Endothelial cell of hepatic sinusoid (primary cell): Measurements from ENCODE around the gene P3H3.

Experiments
- in situ Hi-C: cut with HindIII; loops from 2 replicates; pipeline ENCODE4 v1.10.0; 2017; ENCODE audit warnings: low sequenced_read_pairs

Gene P3H3

GRCh38 chr12:6827982-6828780, at the start of gene P3H3:
P3H3 (plus strand) TSS chr12:6828407; CDS start chr12:6828441, 34 bp downstream.
- in situ Hi-C loops = no loop called here

DNA sequence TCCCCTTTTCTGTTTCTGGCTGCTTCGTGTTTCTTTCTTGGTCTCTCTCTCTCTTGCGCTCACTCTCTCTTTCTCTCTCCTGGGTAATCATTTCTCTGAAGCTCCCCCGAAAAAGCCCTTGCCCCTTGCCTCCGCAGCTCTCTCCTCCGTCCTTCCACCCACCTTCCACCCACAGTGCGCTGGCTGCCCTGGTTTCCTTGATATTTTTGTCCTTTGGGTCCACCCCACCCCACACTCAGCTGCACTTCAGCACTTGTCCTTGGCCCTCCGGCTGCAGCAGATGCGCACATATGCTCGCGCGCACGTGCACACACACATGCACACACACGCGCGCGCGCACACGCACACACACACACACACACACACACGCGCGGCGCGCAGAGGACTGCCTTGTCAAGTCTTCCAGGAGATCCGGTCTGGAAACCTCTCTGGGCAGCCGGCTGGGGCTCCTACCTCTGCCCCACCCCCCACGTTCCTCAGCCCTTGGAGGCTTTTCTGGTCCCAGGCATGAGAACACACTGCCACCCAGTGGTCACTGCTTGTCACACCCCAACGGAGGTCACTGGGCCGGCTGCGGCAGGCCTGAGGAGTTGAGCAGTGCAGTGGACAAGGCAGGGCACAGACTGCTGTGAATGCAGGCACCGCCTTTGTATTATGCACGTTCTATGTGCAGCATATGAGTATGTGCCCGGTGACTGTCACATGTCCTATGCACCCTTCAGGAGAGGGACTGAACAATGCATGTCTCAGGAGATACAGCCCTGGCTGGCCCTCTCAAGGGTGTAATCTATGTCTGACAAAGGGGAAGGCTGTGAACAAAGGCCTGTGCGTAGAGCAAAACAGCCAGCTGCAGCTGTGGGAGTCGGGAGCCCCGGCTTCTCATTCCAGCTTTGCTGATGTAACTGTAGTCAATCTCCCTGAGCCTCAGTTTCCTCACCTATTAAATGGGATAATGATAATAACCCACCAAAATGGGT, 49.3 kb upstream of the P3H3 start:
- in situ Hi-C loops = no loop called here

DNA sequence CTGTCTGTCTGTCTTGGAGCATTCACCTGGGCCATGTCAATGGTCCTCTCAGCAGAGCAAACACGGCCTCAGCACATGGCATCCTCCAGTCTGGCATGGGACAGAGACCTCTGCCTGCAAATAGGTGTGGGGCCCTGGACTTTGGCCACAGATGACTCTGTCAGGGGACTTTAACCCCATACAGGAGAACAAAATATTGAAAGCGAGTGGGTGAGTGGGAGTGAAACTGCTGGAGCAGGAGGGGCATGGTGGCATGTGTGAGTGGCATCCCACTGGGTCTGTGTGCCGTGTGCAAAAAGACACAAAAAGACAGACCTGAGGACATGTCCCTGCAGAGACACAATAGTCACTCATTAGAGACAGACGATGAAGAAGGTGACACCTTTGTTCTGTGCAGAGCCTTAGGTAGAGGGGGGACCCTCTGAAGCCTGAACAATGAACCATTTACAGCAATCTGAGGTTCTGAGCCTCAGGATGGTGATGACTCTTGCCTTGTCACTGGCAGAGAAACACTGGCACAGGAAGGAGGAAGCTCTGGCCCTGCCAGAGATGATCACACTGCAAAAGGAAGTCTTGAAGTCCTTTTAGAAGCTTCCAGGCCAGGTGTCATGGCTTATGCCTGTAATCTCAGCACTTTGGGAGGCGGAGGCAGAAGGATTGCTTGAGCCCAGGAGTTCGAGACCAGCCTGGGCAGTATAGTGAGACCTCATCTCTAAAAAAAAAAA, 48.3 kb upstream of the P3H3 start:
- in situ Hi-C loops = no loop called here

GRCh38 chr12:6780573-6780972, 47.6 kb upstream of the P3H3 start:
- in situ Hi-C loops = no loop called here

DNA sequence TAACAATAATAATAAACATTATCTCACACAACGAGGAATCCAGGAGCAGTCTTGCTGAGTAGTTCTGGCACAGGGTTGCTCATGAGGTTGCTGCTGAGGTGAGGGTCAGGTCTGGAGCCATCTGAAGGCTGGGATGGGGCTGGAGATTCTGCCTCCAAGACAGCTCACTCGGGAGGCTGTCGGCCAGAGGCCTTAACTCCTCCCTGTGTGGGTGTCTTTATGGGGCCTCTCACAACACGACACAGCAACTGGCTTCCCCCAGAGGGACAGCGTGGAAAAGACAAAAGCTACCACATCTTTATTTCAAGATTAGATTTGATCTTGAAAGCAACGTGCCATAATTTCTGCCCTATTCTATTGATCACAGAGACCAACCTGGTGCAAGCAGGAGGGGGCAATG, 46.1 kb upstream of the P3H3 start:
- in situ Hi-C loops = no loop called here

DNA sequence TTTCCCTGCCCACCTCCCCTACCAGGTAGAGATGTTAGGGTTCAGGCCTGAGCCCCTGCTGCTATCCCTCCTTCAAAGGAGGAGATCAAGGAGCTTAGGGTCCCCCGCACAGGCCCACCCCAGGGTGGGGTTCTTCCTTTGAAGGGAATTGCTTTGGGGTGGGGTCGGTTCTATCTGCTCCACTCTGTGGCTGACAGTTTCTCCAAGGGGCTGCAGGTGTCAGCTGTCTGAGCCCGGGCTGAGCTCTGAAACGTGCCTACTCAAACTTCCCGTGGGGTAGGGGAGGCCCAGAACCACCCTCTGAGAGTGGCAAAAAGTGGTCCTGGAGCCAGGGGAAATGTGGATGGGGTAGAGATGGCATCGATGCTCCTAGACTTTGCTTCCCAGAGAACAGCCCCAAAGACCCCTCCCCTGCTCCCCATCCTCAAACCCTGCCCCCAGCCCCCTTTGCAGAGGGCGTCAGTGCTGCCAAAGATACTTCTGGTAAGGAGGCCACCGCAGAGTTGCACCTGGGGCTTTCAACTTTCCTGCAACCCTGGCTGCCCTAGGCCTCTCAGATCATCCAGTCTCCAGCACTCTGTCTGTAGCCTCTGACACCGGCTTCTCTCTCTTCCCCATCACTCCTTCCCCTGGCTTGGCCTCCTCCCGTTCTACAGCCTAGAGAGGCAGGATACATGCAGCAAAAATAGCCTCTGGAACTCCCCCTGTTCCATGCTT, 45.2 kb upstream of the P3H3 start:
- in situ Hi-C loops = no loop called here

- in situ Hi-C loops = no loop called here
These were observed 44.4 kb upstream of the P3H3 start for GRCh38 chr12:6783828-6784227.

DNA sequence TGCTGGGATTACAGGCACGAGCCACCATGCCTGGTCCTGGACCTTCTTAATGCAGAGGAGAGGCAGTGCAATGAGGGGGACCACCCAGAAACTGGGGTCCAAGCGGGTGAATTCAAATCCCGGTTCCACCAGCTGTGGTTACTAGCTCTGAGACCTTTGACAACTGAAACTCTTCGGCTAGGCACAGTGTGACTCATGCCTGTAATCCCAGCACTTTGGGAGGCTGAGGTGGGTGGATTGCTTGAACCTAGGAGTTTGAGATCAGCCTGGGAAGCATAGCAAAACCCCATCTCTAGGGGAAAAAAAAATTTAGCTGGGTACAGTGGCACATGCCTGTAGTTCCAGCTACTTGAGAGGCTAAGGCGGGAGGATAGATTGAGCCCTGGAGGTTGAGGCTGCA, 43.9 kb upstream of the P3H3 start:
- in situ Hi-C loops = no loop called here

DNA sequence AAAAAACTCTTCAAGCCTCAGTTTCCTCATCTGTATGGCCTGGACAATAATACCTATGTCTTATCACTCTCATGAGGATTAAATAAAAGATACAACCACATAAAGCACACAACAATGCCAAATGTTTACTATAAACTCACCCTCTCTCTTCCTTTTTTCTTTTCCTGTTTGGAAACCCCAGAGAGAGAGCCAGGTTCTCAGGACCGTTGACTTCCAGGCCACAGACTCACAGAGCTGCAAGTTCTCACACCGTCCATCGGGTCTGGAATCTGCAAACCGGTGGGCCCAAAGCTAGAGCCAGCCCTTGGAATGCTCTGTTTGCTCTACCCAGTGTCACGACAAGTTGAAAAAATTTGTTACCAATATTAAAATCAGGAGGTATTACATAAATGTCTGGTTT, 43.4 kb upstream of the P3H3 start:
- in situ Hi-C loops = no loop called here

GRCh38 chr12:6786416-6787094, 41.7 kb upstream of the P3H3 start:
- in situ Hi-C loops = no loop called here

GRCh38 chr12:6787309-6787708, 40.9 kb upstream of the P3H3 start:
- in situ Hi-C loops = no loop called here

DNA sequence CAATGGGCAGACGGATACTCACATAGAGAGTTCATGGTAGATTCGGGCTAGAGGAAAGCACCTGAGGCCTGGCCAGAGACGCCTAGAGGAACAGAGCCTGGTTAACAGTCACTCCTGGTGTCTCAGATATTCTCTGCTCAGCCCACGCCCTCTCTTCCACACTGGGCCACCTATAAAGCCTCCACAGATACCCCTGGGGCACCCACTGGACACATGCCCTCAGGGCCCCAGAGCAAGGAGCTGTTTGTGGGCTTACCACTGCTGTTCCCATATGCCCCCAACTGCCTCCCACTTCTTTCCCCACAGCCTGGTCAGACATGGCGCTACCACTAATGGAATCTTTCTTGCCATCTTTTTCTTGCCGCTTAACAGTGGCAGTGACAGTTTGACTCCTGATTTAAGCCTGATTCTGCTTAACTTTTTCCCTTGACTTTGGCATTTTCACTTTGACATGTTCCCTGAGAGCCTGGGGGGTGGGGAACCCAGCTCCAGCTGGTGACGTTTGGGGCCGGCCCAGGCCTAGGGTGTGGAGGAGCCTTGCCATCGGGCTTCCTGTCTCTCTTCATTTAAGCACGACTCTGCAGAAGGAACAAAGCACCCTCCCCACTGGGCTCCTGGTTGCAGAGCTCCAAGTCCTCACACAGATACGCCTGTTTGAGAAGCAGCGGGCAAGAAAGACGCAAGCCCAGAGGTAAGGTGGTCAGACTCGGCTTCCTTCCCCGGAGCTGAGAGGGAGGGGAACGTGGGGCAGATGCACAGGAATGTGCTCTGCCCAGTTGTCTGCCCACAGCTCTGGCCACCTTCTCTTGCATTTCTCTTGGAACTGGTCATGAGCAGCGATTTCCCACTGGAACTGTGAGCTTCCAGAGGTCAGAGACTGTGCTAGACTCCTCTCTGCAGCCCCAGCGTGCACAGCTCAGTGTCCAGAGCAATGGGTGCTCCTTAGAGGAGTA, 39.0 kb upstream of the P3H3 start, which contains the start of gene CD4:
Gene CD4 (plus strand): TSS at position 557 of the 953 bp plus-strand sequence. CDS start 10,611 bp downstream, outside the sequence.
- in situ Hi-C loops = no loop called here

DNA sequence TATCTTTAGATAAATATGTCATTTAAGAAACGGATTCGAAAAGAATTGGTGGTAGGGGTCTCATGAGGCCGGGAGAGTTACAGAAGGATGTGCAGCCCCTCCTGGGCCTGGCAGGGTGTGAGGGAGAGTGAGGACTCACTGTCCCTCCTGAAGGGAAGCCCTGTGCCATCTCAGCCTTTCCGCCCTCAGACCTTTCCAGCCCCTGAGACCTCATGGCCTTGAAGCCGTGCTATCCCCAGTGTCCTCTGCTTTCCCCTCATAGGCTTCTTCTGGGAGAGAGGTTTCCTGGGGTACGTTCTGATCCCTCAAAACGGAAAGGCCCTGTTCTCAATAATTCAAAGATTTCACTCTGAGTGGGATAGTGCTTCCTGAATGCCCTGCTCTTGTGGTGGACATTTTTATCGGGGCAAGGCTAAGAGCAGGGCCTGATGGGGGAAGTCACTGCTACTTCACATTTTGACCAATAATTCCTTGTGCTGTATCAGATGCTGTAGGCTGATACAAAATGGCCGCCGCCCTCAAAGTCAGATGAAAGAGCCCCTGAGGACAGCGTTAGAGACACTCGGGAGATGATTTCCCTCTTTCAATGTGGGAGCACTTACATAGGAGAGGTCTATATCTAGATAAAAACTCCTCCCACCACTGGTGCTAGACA, 37.6 kb upstream of the P3H3 start:
- in situ Hi-C loops = loop anchor here (5.0 kb wide), 1 partner anchor 123 kb away; no protein-coding TSS in a partner anchor

DNA sequence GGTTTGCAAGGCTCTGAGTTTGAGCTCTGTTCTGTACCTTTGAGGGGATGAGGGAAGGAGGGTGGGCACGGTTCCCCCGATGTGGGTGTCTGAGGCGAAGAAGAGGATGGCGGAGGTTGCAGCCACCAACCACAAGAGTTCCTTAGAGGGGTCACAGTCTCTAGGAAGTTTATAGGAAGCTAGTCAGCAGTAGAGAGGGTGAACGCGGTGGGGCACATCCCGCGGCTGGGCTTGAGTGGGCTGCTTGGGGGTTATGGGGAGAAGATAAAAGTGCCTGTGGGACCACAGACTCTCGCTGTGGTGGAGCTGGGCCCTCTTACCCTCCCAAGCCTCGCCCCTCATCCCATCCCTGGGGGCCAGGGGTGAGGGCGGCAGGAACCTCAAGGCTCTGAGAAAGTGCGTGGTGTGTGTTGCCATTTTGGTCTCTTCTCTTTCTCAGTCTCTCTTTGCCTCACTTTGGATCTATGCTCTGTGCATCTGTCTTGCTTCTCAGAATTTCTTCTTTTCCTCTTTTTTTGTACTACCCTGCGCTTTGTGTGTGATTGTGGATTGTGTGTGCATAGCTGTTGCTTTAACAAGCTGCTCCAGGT, 36.2 kb upstream of the P3H3 start:
- in situ Hi-C loops = loop anchor here (5.0 kb wide), 1 partner anchor 125 kb away; no protein-coding TSS in a partner anchor

DNA sequence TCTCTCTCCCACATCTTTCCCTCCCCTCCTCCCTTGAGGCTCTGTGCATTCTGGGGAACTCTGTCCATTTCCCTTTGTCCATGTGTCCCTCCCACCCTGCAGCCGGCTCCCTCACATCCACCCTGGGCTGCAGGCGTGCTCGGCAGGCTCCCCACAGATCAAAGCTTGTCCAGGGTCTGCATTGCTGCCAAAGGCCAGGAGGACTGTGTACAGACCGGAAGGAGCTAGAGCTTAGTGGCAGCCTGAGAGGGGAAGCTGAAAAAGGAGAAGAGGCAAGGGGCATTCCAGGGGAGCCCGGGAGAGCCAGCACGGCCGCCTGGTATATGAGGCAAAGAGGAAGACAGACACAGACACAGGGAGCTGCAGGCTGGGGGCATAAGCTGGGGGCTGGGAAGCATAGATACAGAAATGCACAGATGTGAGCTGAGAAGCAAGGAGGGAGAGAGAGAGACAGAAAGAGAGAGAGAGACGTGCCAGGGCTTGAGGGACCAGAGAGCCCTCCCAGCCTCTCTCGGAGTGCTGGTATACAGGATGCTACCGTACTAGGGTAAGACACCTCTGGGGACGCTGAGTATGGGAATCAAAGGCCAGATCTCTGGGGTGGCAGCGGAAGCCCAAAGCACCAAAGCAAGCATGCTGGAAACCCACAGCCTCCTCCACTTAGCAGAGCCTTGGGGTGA, 35.5 kb upstream of the P3H3 start:
- in situ Hi-C loops = loop anchor here (5.0 kb wide), 1 partner anchor 125 kb away; no protein-coding TSS in a partner anchor

DNA sequence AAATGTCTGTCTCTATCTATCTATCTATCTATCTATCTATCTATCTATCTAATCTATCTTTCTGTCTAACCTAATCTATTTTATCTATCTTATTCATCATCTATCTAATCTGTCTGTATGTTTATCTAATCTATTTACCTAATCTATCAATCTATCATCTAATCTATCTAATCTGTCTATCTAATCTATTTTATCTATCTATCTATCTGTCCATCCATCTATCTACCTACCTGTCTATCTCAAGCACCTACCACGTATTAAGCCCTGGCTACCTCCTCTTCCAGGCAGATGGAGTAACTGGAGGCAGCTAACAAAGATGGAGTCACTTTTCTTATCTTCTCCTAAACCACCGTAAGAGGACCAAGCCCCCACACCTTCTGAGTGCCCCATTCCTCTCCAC, 33.1 kb upstream of the P3H3 start:
- in situ Hi-C loops = loop anchor here (5.0 kb wide), 1 partner anchor 63 kb away; no protein-coding TSS in a partner anchor

GRCh38 chr12:6796576-6796975, 31.6 kb upstream of the P3H3 start:
- in situ Hi-C loops = loop anchor here (5.0 kb wide), 1 partner anchor 64 kb away; no protein-coding TSS in a partner anchor
